Measurements from ENCODE around the gene WASHC2C.
"Not testable (repeated sequence)": the region's sequence is repeated elsewhere in the genome, so short reads cannot be mapped to it uniquely, and the experiment has no call there.

The WASHC2C gene

GRCh38 chr10:45771757-45772461 is 44.8 kb downstream of the WASHC2C start:
- DNase-seq: peak; percentile 1

GRCh38 chr10:45786217-45786616 is 59.2 kb downstream of the WASHC2C start:
- not testable (repeated sequence) for DNase-seq

GRCh38 chr10:45787212-45787741 is 60.2 kb downstream of the WASHC2C start:
- not testable (repeated sequence) for DNase-seq

DNA sequence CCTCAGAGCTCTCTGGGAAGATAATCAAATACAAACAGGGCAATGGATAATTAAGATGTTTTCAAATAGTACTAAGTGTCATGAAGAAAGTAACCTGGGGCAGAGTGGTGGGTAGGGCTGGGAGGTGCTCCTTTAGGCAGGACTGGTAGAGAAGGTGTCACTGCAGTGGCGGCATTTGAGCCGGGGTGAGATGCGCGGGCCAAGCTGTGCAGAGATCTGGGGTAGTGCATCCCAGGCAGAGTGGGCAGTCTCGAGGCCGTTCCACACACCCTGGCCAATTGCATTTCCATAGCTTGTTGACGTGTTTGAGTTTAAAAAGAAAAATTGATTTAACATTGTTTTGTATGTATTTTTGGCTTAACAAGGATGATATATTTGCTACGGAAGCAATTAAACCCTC is 62.9 kb downstream of the WASHC2C start:
- not testable (repeated sequence) for DNase-seq

DNA sequence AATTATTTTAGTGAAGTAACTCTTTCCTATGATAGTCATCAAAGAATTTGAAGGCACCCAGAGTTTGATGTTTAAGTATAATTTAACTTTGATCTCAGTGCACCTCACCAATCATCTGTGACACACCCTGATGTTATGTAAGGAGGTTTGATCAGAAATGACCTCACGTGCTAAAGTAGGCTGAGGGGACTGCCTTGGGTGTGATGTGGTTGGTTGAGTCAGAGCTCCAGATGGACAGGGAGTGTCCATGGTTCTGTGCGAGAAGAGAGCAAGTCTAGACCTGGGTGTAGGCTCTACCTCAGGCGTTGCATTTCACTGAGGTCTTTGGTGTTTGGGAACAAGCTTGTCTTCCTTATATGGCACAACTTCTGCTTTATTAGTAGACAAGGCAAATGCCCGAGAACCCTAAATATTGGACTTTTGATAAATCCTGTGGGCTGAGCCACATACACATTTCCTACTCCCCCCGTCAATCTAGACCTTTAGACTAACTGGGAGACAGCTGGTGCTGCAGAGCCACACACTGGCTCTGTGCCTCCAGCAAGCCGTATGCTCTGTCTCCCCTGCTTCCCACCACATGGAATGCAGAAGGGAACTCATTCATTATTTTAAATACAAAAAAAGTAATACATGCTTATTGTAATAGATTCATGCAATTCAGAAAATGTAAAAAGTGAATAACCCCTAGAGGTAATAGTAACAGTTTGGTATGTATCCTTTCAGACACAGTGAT is 63.8 kb downstream of the WASHC2C start:
- not testable (repeated sequence) for DNase-seq

DNA sequence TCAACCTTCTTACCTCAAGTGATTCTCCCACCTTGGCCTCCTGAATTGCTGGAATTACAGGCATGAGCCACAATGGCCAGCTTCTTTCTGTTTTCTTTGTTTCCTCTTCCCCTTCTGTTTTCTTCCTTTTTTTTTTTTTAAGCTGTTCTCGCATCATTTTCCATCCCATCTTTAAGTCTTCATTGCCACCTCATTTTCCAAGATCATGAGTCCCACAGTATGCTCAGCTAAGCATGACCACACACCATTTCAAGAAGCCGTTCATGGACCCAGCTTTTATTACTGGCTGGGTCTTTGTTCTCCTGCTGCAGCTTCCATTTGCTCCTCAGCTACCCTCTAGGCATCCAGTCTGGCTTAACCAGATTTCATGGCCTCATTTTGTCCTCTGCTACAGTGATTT is 67.7 kb downstream of the WASHC2C start:
- not testable (repeated sequence) for DNase-seq

DNA sequence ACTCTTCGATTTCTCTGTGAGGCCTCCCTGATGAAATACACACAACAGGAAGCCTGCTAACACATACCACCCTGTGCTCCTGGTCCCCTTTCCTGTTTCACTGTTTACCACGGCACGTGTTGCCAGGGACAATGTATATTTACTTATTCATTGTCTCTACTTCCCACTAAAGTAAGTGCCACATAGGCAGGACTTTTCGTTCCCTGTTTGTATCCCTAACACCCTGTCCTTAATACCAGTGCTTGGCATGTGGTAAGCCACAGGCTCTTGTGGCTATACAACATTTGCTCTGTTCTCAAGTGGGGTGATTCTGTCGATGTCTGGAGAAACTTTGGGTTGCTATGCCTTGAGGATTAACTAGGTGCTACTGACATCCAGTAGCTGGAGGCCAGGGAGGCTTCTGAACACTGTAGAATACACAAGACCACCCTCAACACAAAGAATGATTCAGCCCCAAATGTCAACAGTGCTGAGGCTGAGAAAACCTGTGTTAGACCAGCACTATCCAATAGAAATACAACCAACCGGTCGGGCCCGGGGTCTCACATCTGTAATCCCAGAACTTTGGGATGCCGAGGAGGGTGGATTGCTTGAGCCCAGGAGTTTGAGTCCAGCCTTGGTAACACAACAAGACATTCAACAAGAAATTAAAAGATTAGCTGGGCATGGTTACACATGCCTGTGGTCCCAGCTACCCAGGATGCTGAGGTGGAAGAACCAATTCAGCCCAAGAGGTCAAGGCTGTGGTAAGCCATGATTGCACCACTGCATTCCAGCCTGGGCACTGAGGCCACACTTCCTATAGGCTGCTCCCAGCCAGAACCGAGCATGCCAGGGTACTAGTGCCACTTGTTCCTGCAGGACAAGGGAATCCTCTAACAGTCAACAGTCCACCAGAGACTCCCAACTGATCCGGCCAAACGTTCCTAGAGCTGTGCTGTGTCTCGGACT is 76.3 kb downstream of the WASHC2C start:
- DNase-seq: peak; percentile 7

DNA sequence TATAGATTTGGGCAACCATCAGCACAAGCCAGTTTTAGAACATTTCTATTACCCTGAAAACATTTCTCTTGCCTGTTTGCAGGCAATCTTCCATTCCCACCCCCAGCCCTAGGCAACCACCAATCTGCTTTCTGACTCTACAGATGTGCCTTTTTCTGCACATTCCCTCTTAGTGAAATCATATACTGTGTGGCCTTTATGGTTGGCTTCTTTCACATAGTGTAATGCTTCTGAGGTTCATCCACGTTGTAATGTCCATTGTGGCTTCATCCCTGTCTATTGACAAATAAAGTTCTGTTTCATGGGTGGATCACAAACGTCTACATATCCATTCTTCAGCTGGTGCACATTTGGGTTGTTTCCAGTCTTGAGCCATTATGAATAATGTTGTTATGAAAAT is 77.9 kb downstream of the WASHC2C start:
- not testable (repeated sequence) for DNase-seq

DNA sequence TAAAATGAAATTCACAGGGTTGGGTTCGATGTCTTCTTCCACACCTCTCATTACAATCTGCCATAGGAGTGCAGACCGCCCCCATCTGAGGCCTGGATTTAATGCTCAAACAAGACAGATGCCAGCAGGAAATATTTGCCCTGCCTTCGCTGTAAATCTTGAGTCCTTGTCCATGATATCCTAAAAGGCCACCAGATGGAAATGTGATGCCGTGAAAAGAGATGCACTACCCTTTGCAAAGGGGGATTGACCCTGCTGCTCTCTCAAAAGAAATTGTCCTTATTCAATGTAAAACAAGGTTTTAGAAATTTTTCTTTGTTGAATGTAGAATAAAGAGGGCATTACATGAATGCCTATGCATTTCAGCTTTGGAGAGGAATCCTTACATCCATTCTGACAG is 82.8 kb downstream of the WASHC2C start:
- DNase-seq: no peak

DNA sequence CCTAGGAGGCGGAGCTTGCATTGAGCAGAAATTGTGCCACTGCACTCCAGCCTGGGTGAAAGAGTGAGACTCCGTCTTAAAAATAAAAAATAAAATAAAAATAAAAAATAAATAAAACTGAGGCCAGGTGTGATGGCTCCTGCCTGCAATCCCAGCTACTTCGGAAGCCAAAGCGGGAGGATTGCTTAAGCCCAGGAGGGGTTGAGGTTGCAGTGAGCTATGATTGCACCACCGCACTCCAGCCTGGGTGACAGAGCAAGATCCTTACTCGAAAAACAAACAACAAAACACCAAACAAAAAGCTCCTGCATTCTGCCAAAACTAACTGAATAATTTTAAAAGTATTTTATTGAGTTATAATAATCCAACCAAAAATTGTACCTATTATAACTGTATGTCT is 84.0 kb downstream of the WASHC2C start:
- no peak for DNase-seq

DNA sequence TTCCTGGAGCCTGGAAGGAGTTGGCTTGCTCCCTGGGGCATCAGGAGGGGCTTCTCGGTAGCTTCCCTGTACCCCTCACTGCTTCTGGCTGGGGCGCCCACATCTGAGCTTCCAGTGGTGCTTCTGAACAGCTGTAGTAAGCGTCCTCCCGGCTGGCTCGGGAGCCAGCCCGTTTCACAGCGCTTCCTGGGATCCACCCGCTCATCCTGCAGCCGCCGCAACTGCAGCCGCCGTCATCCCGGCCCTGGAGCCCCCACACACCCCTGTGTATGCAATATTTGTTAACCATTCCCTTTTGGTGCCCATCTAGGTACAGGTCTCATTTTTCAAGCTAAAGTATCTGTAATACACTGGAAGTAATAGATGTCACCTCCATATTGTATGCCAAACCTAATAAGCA is 85.9 kb downstream of the WASHC2C start:
- not testable (repeated sequence) for DNase-seq

GRCh38 chr10:45814146-45814545 is 87.1 kb downstream of the WASHC2C start:
- not testable (repeated sequence) for DNase-seq

DNA sequence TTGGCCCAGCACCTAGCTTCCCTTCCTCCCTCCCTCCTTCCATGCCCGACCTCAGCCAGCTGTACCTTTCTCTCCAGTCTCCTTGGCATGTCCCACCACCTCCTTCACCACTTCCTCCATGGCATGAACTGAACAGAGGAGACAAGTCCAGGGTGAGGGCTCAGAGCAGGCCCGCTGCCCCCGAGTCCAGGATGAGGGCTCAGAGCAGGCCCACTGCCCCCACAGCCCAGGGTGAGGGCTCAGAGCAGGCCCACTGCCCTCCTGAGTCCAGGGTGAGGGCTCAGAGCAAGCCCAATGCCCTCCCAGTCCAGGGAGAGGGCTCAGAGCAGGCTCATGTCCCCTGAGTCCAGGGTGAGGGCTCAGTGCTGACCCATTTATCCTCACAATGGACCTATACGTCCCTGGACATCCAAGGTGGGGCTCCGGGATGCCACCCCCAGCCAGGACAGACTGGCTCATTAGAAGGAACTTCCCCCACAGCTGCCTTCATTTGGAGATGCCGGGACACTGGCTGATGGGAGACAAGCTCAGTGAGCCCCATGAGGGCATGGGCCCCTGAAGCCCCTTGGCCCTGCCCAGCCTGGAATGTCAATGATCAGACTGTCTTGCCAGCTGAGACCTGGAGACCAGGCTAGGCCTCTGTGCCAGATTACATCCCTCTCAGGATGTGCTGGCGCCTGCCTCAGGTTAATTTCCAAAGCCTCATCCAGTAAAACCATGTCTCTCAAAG is 90.2 kb downstream of the WASHC2C start:
- DNase-seq: no peak

- no peak for DNase-seq
These were observed 90.8 kb downstream of the WASHC2C start for GRCh38 chr10:45817912-45818311.

GRCh38 chr10:45819552-45819951 is 92.5 kb downstream of the WASHC2C start:
- DNase-seq: no peak

DNA sequence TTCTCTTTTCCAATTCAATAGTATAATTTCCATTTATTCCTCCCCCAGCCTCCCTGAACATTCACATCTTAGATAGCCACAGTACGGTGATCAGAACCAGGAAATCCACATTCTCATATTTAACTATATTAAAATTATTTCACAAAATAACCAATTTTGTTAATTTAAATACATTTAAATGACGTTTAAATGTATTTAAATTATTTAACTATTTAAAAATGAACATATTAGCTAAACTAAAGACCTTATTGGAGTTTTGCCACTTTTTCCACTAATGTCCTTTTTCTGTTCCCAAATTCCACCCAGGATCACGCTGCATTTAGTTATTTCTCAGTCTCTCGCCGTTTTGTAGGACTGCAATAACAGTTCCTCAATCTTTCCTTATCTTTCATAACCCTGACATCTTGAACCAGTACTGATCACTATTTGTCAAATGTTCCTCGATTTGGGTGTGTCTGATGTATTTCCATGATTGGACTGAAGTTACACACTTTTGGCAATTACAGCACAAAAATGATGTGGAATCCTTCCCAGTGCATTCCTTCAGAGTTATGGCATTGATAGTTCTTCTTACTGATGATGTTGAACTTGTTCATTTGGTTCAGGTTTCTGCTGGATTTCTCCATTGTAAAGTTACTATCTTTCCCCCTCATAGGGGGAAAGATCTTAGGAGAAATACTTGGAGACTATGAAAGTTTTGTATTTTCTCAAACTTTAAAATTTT is 93.2 kb downstream of the WASHC2C start:
- not testable (repeated sequence) for DNase-seq

GRCh38 chr10:45822918-45823317 is 95.9 kb downstream of the WASHC2C start:
- not testable (repeated sequence) for DNase-seq
